GM20431 (cell line): ENCODE results near the gene TMED3.

Experiments
- in situ Hi-C: fragments of 300-500 bp; cut with MseI, MboI; formaldehyde crosslinking; loops from one replicate; pipeline ENCODE4 v1.15.0; 2020; ENCODE audit warnings: low sequenced_read_pairs; ENCODE audit not compliant: unreplicated experiment

The TMED3 gene

DNA sequence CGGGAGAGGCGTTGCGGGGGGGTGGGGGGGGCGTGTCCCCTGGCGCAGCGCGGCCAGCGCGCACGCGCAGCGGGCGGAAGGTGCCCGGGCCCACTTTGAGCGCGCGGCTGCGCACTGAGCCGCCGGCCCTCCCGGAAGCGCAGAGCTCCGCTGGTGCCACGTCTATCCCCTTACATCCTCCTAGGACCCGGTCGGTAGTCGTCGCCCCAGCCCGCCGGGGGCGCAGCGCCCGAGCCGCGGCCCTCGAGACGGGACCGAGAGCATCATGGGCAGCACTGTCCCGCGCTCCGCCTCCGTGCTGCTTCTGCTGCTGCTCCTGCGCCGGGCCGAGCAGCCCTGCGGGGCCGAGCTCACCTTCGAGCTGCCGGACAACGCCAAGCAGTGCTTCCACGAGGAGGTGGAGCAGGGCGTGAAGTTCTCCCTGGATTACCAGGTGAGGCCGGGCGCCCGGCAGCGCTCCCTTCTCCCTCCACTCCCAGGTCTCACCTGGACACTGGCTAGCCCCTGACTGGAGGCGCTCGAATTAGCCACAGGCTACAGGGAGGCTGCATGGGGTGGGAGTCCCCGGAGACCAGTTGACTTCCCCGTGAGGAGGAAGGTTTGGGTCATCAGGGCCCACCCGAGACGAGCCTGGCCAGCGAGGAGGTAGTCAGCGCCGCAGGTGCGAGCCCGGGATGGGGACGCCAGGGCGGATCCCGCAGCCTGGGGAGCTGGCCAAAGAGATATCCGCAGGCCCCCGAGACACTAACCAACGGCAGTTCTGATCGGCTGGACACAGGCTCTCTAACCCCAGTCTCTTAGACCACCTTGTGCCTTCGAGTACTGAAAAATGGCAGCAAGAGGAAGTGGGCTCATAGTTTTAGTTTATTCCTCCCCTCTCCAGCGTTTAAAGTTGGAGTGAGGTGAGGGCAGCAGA is at the start of gene TMED3:
TMED3 (plus strand) TSS at position 128 of the 916 bp plus-strand sequence; CDS start at position 266, 138 bp downstream.
- in situ Hi-C loops, result no loop called here

DNA sequence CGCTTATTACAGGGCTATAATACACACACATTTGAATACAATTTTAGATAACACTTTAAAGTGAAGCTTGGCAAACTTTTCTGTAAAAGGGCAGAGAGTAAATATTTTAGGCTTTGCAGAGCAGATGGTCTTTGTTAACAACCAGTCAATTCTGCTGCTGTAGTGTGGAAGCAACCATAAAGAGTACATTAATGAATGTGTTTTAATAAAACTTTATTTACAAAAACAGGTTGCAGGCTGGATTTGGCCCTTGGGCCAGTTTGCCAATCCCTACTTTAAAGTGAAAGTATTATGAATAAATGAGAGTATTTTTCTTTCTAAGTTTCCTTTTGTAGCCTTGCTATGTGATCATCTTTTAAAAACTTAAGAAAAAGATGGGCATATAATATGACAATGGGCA is 49.1 kb upstream of the TMED3 start:
- in situ Hi-C loops, result no loop called here

DNA sequence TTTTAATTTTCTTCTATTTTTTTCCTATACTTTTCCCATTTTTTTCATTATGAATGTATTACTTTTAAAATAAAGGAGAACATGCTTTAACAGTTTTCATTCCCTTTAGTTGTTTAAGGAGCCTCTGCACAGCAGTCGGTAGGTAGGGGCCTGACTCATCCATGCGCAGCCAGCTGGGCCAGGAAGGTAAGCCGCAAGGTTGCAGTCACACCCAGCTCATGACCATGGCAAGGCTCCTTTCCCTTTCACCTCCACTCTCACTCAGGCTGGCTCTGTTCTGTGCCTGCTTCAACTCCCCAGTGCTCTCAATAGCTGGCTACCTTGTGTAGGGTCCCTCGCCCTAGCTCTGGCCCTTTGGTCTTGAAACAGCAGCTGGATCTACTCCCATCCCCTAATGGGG is 45.7 kb upstream of the TMED3 start:
- in situ Hi-C loops, result no loop called here

DNA sequence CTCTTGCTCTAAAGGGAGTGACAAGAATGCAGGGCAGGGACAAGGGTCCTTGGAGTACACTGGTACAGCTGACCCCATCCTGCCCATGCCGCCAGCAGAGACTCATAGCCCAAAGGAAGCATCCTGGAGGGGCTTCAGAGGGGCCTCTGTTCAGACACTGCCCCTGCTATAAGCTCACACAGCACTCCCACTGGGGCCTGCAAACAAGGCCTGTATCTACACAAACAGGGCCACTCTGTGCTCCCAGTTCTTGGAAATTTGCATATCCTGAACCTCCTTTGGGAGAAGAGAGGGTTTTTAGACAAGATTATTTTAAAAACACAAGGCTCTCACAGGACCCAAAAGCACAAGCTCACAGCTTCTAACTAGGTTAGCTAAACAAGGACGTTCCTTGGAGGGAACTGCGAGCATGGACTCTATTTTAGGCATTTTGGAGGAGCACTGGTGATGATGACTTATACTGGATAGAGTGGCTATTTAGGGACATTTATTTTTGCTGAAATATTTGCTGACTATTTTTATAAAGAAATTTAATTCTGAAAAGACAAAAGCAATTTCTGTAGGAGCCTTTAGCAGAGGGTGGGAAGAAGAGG is 44.8 kb upstream of the TMED3 start:
- in situ Hi-C loops, result no loop called here

DNA sequence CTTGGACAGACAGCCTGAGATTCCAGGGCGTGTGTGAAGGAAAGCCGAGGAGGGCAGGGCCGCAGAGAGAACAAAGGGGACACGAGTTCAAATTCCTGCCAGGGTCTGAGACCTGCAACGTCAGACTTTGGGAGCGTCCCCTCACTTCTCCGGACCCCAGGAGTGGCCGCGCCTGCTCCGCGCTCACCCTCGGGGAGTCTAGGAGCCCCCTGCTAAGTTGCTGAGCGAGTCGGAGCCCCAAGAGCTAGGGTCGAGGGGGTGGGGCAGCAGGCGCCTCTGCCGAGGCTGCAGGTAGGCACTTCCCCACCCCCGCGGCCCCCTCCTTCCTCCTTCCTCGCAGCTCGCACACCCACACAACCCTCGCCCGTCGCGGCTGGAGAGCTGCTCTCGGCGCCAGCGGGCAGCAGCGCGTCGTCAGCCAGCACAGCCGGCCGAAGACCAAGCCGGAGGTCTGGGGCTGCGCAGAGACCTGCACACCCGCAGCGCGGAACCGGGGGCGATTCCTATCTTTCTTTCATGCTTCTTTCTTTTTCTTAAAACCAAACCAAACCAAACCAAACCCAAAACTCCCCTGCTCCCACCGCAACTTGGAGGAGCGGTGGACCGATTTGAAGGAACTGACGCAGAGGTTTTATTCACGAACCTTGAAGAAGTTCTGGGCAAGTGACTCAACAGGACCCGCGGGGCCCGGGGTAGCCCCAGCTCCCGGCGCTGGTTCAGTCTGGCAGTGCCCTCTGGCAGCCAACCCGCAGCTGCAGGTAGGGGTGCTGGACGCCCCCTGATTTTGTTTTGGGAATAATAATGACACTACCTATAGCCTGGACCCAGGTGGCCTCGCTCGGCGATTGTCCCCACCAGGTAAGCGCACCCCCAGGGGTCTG is 28.3 kb upstream of the TMED3 start, which contains the start of gene ANKRD34C:
ANKRD34C (plus strand) TSS at position 352 of the 881 bp plus-strand sequence. CDS start 10,563 bp downstream, outside the sequence.
- in situ Hi-C loops, result no loop called here

DNA sequence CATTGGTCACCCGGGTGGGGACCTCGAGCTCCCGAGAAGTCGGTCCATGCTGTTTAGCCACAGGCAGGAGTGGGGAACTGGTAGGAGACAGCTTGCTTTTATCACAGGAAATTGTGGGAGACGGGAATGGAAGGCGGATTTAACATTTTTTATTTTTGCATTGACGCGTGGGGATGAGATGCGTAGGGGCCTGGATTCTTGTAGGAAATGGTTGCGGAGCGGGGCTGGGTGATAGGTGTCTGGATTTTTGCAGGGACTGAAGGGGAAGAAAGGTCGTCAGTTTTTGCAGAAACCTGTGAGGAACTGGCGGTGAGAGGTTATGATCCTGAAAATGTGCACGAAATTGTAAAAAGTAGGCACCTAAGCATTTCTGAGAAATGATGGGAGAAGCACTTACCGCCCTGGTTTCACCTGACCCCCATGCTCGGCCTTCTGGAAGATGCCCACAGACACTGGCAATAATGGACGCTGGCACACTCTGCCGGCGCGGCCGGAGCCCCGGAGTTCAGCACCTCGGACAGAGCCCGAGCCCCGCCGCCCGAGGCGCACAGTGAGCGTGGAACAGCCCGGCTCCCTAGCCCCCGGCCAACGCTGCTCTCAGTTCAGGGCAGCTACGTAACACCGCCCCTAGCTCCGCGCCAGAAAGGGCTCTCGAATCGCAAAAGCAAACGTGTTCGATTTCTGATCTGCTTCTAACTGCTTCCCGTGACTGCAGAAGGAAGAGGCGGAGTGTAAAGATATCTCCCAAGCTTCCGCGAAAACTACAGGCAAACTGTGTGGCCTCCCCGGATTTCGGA is 27.5 kb upstream of the TMED3 start:
- in situ Hi-C loops, result no loop called here

DNA sequence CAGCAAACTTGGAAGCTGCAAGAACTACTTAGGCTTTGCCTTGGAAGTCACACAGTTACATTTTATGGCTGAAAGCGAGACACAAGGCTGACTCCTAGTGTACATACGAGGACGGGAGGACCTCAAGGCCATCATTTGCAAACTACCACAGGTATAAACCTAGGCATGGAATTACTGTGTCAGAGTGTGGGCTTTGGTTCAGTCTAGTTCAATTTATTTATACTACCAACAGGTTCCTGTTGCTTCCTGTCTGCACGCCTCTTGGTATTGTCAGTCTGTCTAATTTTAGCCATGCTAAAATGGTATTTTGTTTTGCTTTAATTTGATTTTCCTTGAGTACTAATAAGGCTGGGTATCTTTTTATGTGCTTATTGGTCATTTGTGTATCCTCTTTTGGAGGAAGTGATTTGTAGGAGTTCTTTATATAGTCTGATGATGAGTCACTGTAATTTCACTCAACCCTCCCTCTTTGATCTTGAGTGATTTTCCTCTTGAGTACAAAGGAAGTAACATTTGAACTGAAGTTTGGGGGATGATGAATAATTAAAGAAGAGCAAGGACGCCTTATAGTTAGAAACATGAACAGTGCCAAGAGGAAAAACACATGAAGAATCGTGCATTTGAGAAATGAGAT is 20.2 kb upstream of the TMED3 start:
- in situ Hi-C loops, result no loop called here

DNA sequence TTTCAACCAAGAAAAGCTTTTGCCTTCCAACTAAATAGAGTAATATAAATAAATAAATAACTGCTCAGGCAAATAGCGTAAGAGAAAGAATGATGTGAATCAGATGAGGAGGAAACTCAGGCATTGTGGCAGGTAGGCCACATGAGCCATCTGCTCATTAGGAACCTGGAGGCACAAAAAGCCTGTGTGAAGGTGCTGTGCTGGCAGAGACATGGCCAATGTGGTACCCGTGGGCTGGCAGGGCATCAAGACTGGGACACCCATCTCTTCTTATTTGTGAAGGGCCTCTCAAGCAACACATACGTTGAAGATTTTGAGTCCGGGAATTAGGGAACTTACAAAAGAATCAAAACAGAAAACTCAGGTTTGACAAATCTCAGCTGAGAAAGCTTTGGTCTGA is 18.9 kb upstream of the TMED3 start:
- in situ Hi-C loops, result no loop called here

DNA sequence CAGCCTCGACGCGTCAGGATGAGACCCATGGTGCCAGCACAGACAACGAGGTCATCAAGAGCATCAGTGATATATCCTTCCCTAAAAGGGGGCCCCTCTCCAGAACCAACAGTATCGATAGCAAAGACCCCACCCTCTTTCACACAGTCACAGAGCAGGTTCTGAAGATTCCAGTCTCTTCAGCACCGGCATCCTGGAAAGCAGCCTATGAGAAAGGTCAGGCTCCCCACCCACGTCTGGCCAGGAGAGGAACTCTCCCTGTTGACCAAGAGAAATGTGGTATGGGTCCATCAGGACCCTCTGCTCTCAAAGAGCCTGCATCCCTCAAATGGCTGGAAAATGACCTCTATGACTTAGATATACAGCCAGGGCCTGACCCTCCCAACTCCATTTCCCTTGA is 16.8 kb upstream of the TMED3 start:
- in situ Hi-C loops, result no loop called here

DNA sequence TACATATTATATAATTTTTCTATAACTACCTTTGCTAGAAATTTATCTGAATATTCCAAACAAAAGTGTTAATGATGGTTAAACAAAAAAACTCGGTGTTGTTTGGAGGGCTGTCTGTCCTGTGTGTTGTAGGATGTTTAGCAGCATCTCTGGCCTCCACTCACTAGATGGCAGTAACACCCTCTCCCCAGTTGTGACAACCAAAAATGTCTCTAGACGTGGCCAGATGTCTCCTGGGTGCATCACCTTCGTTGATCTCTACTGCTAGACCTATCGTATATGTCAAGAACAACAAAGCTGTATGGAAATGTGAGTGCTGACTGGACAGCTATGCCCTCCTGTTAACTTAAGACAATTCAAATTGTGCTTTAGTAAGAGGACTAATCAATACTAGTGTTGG is 14.3 kb upstream of the TMED3 start:
- in situ Hi-C loops, result no loop called here

DNA sequence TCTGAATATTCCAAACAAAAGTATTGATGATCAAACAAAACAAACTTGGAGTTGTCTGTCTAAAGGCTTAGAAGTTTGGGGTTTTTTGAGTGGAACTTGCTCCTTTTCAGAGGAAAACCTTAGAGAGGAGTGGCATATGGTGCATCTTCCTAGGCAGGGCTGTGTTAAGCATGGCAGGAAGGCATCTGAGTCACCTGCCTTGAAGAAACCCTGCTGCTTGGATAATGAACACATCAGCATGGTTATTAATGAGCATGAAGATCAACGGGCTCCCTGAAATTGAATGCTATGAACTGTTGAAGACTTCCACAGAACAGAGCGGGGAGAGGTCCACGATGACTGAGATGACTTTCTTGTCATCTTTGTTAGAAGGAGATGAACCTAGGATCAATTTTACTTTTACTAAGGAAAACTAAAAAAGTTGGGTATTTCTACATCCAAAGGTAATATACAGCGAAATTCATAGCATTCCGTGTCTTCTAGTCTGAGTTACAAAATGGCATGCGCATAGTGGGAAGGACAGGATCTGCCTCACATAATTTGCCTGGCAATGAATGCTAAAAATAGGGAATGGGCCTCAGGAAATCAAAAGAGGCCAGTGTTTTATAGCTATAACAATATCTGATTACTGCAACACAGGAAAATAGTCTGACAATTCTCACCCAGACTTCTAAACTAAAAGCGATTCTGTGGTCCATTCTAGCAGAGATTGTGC is 11.6 kb upstream of the TMED3 start:
- in situ Hi-C loops, result no loop called here

DNA sequence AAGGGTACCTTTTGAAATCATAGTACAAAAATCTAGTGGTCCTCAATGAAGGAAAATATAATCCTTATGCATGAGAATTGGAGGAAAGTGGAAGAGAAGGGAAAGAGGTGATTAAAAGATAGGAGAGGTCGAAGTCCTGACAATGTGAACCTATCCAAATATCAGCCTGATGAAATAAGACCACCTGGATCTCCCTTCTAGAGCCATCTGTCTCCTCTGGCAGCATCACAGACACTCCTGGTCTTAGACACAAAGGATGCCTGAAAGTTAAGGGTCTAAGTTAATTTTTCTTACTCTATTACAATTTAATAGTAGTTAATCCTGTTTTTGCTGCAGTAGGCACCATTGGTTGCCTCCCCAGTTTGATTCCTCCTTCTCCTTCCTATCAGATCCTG is 11.1 kb upstream of the TMED3 start:
- in situ Hi-C loops, result no loop called here

DNA sequence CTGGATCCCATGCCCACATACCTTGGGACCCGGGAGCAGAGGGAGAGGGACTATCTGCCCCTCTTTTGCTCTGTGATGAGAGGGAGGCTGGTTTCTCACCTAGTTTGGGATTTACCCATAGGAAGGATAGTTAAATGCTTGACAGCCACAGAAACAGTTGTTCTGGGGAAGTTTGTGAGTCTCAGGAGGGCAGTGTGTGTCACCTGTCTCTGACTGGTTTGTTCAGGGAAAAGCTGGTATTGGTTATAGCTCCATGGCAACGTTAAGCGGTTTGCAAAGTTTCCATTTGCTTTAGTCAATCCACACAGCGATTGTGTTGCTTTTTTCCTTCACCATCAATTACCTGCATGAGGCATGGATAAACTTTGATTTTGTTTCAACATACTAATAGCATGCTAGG is 3.7 kb upstream of the TMED3 start:
- in situ Hi-C loops, result no loop called here

DNA sequence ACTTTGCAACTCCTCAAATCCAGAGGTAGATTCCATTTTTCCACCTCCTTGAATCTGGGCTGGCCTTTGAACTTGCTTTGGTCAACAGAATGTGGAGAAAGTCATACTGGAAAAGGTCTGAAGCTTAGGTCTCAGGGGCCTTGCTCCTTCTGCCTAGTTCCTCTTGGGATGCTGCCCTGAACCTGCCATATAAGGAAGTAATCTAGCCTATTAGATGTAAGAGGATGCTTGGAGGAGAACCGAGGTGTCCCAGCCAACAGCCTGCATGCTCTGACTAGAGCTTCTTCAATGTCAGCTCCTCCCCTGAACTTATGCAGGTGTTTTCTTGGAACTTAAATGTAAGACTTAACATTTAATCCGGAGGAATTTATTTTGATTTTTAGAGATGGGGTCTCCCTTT is 2.0 kb upstream of the TMED3 start:
- in situ Hi-C loops, result no loop called here

DNA sequence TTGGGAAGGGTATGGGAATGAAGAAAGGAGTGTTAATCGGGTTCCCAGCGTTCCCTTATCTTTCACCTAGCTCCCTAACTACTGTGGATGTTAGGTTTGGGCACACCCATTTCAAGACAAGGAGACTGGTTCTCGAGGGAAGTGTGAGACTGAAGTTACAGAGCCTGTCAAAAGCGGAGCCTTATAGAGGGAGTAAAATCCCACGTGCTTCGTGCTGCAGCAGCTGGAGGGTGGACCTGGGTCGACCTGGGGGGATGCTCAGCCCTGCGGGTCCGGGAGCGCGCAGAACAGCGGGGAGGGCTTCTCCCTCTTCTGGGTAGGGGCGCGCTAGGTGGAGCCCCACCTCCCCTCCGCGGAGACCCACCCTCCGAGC is 314 bp upstream of the TMED3 start:
- in situ Hi-C loops, result no loop called here

DNA sequence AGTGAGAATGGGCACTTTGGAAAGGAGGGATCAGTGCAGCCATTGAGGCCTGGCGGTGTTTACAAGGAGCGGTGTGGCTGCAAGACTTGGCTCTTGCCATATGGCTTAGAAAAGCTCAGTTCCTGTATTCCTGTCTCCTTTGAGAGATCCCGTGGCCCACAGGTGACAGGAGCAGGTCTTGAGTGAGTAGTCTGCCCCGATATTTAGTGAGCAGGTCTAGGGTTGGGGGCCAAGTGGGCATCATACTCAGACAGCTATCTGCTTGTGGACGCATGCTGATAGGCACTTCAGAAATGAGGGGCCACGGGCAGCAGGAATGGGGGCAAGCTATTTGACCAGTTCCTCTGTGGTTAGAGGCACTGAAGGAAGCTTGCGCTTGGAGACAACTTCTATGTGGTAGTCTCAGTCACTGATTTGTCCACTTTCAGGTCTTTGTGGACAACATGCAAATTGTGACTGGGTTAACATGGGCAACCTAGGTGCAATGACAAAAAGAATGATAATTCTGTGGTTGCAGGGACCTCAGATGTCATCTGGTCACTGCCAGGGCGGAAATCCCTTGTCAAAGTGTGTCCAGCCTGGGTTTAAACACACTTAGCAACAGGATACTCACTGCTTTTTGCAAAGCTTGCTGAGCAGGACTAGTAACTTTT is 1.1 kb downstream of the TMED3 start:
- in situ Hi-C loops, result no loop called here

DNA sequence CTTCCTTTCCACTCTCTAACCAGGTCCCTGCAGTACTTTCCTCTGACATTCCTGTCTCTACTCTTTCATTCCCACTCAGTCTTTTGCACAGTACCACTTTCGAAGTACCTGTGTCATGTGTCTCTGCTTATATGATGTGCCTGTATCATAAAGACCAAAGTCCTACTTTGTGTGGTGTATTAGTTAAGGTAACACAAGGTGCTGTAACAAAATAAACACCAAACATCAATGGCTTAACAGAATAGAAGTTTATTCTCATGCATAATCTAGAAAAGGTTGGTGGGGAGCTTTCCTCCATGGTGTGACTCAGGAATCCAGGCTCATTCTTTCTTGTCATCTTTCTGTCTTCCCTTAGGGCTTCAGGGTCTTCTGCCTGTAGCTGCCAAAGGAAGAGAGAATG is 3.3 kb downstream of the TMED3 start:
- in situ Hi-C loops, result no loop called here

DNA sequence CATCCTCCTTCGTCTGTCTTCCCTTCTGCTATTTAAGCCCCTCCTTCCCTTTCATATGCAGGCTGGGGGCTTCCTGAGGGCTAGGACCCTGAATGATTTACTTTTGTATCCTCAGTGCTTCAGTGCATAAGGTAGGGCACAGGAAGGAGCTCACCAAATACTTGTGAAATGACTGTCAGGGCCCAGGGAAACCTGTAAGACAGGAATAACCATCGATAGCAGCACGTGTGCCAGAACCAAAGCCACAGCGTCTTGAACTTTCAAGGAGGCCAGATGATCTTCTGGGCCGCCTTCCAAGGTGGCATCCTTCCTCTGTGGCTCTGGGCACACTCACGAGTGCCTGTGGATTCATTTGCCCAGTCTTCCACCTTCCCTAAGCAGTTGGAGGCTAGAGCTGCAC is 3.9 kb downstream of the TMED3 start:
- in situ Hi-C loops, result no loop called here
